ENCODE data around the gene DTNBP1.
"Not testable (repeated sequence)": the region's sequence is repeated elsewhere in the genome, so short reads cannot be mapped to it uniquely, and the experiment has no call there.

The DTNBP1 gene

GRCh38 chr6:15555101-15556038 lies 107.5 kb downstream of the DTNBP1 start:
- DNase-seq: no peak

DNA sequence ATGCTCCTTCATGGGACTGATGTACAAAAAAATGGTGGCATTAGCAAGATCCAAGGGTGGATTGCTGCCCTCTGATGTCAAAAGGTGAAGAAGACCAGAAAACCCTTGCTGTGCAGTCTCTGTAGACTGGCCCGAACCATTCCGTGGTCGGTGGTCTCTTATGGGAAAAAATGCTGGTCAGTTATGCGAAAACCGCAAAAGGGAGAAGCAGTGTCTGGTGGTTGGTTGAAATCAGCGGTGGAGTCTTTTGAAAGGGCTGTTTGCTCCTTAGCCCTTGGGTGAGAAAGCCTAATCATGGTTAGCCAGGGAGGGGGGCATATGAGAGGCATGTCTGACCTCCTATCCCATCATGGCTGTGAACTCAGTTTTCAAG lies 108.1 kb downstream of the DTNBP1 start:
- no peak for DNase-seq

GRCh38 chr6:15553736-15554294 lies 109.0 kb downstream of the DTNBP1 start:
- no peak for DNase-seq

GRCh38 chr6:15553031-15553430 lies 109.8 kb downstream of the DTNBP1 start:
- DNase-seq: no peak

- DNase-seq: no peak
These were observed 111.0 kb downstream of the DTNBP1 start for GRCh38 chr6:15551798-15552197.

- DNase-seq: no peak
These were observed 111.6 kb downstream of the DTNBP1 start for GRCh38 chr6:15551262-15551661.

DNA sequence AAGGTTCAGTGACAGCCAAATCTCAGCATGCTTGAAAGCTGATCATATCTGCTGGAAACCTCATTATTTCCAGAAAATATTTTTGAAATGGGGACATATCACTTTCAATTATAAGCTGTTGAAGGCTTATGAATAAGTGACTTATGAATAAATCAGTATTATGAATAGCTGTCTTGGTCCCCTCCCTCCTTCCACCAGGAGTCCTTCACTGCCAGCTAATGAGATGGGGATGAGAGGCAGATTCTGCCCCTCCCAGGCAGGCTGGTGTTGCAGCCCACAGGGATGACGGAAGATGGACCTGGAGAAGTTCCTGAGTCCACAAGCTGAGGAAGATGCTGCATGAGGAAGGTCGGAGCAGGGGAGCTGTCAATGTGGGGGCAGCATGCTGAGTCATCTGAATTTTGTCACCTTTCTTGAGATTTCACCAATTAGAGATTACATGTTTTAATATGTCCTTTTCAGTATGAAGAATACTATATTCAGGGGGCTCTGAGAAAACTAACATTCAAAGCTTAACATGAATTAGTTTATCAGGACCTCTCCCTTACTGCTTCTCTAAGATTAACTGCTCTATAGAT lies 112.2 kb downstream of the DTNBP1 start:
- DNase-seq: no peak

GRCh38 chr6:15549371-15549770 lies 113.5 kb downstream of the DTNBP1 start:
- no peak for DNase-seq

GRCh38 chr6:15547400-15547799 lies 115.4 kb downstream of the DTNBP1 start:
- no peak for DNase-seq

DNA sequence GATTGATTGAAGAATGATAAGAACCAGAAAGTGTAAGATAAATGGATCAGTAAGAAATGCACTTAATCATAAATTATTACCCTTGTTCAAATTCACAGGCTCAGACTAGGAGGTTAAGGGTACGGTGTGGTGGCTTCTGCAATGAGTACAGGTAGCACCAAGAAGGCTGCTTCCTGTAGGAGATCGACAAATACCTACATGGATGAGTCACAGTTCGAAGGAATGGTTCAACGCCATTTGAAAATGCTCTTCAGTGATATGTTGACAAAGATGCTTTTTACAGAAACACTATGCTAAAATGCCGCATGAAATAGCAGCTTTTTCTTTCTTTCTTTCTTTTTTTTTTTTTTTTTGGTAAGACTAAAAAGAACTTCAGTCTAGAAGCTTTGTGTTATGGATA lies 116.2 kb downstream of the DTNBP1 start:
- no peak for DNase-seq

DNA sequence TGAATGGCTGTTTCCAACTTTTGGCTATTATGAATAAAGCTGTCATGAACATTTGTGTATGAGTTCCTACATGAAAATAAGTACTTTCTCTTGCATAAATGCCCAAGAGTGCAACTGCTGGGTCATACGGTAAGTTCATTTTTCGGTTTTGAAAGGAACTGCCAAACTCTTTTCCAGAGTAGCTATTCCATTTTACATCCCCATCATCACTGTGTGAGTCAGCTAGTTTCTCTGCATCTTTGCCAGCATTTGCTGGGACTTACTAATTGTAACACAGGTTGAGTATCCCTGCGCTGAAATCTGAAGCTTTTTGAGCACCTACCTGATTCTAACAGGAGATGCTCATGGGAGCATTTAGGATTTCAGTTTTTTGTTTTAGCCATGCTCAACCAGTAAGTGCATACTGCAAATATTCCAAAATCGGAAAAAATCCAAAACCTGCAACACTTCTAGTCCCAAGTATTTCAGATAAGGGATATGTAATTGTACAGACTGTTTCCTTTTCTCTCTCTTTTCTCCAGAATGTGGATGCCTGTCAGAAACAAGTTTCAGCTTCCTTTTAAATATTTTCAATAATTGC lies 118.4 kb downstream of the DTNBP1 start:
- DNase-seq: no peak

- DNase-seq: not testable (repeated sequence)
These were observed 119.4 kb downstream of the DTNBP1 start for GRCh38 chr6:15543332-15543917.

DNA sequence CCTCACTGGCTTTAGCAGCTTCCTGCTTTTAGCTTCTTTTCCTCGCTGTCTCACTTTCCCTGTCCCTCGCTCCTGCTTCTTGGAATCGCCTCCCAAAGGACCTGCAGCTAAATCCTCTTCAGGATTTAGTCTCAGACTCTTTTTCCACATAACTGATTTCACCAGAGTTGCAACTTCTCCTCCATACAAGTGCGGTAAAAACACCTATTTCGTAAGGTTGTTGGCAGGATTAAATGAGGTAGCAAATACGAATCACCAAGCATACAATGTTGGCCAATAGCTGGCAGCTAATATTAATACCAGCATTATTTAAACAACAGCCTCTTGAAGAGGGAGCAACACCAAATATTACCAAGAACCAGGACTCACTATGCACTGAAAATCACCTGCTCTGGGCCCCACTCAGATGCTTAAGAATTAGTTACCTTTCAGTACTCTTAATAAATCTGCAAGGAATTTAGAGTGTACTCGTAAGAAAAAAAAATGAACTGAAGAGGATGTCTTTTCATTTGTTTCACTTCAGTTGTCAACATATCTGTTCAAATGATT lies 123.0 kb downstream of the DTNBP1 start:
- no peak for DNase-seq

- DNase-seq: no peak
These were observed 123.9 kb downstream of the DTNBP1 start for GRCh38 chr6:15538766-15539495.

- DNase-seq: no peak
These were observed 124.7 kb downstream of the DTNBP1 start for GRCh38 chr6:15538106-15538505.

DNA sequence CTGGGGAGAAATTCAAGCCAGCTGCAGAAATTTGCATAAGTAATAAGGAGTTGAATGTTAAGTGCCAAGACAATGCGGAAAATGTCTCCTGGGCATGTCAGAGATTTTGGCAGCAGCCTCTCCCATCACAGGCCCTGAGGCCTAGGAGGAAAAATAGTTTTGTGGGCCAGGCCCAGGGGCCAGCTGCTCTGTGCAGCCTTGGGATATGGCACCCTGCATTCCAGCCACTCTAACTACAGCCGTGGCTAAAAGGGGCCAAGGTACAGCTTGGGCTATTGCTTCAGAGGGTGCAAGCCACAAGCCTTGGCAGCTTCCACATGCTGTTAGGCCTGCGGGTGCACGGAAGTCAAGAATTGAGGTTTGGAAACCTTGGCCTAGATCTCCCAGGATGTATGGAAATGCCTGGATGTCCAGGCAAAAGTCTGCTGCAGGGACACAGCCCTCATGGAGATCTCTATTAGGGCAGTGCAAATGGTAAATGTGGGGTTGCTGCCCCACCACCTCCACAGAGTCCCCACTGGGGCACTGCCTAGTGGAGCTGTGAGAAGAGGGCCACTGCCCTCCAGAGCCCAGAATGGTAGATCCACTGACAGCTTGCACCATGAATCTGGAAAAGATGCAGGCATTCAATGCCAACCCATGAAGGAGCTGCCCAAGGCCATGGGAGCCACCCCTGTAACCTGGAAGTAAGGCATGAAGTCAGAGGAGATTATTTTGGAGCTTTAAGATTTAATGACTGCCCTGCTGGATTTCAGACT lies 126.5 kb downstream of the DTNBP1 start:
- no peak for DNase-seq

DNA sequence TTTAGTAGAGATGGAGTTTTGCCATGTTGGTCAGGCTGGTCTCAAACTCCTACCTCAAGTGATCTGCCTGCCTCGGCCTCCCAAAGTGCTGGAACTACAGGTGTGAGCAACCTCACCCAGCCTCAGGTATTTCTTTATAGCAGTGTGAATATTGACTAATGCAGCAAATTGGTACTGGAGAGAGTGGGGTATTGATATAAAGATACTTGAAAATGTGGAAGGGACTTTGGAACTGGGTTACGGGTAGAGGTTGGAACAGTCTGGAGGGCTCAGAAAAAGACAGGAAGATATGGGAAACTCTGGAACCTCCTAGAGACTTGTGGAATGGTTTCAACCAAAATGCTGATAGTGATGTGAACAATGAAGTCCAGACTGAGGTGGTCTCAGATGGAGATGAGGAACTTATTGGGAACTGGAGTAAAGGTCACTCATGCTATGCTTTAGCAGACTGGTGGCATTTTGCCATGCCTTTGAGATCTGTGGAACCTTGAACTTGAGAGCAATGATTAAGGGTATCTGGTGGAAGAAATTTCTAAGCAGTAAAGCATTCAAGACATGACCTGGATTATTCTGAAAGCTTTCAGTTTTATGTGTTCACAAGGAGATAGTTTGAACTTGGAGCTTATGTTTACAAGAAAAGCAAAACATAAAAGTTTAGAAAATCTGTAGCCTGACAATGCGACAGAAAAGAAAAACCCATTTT lies 127.2 kb downstream of the DTNBP1 start:
- no peak for DNase-seq

DNA sequence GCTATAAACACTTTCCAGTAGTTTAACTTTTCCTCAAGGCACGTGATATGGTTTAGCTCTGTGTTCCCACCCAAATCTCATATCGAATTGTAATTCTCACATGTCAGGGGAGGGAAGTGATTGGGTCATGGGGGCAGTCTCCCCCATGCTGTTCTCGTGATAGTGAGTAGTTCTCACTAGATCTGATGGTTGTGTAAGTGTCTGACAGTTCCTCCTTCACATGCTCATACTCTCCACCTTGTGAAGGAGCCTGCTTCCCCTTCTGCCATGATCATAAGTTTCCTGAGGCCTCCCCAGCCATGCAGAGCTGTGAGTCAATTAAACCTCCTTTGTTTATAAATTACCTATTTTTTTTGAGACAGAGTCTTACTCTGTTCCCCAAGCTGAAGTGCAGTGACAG lies 127.9 kb downstream of the DTNBP1 start:
- no peak for DNase-seq

DNA sequence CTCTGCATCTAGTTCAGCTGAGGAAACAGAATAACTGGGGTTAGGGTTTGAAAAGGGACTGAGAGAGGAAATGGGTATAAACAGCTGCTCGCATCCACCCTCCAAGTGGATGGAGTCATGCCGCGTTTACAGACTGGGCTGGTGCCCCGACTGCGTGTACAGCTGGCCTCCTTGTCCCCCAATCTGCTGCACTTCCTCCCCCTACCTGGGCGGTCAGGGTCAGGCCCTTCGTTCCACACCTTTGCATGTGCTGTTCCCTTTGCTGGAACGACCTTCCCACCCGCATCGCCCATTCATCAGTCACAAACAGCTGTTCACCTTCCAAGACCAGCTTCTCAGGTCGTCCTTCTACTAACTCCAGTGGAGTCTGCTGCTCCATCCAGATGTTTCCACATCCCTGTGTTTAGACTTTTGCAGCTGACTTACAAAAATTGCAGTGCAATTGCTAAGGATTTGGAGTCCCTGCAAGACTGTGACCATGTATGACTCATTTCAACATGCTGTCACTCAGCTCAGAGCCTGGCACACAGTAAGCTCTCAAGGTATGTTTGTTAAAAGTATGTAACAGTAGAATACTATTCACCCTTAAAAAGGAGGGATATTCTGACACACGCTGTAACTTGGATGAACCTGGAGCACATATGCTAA lies 129.3 kb downstream of the DTNBP1 start:
- no peak for DNase-seq

DNA sequence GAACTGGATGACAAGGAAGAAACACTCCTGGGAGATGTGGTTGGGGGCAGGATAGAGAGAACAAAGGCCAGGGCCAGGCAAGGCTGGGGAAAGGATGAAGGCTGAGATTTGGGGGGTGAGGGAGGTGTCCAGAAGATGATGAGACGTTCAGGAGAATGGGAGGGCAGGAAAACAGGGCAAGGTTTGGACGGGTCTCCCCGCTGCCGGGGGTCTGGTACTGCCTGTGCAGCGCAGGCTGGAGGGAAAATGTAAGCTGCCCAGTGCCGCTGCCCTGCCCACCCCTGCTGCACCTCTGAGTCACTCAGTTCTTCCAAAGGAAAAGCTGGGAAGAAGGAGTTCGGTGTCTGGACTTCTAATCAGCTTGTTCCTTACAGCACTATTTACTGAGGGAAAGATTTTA lies 130.9 kb downstream of the DTNBP1 start:
- no peak for DNase-seq
